Measurements from ENCODE around the gene ZNF232.
A peak's percentile ranks its signal among the peaks of the same experiment; 100 is the strongest.

GRCh38 chr17:5111402-5112204, at the start of gene ZNF232:
- TF ChIP-seq ELK1 (IDR thresholded peaks at IDR 0.05; ENCODE audit: low read depth, low read length), result no peak
- TF ChIP-seq POLR2AphosphoS2 (conservative IDR thresholded peaks at IDR 0.05; ENCODE audit: low read length), result no peak
- TF ChIP-seq CHD2 (IDR thresholded peaks at IDR 0.05; ENCODE audit: low read length, partially characterized antibody), result no peak
- no peak; the same call in 1 of the 2 replicates for TF ChIP-seq HDAC2 (IDR thresholded peaks at IDR 0.05)
- peak; percentile 99 for TF ChIP-seq MAX (IDR thresholded peaks at IDR 0.05)
- TF ChIP-seq CTCF (IDR thresholded peaks at IDR 0.05), result no peak
- no peak for TF ChIP-seq GATA3 (IDR thresholded peaks at IDR 0.05; ENCODE audit: borderline replicate concordance)
- TF ChIP-seq ESRRA (IDR thresholded peaks at IDR 0.05; ENCODE audit: borderline replicate concordance, low read length), result no peak
- no peak for TF ChIP-seq SMC3 (IDR thresholded peaks at IDR 0.05)
- no peak for TF ChIP-seq RCOR1 (IDR thresholded peaks at IDR 0.05; ENCODE audit: low read depth, low read length)
- no peak for TF ChIP-seq ZNF302 (CRISPR knock-in tag; IDR thresholded peaks at IDR 0.05)
- TF ChIP-seq RAD21 (conservative IDR thresholded peaks at IDR 0.05 in 1 of 2, IDR thresholded peaks at IDR 0.05 in 1 of 2), result no peak
- peak in 1 of 2 experiments; percentile 83; a peak in 4 of 5 replicates for TF ChIP-seq JUN (IDR thresholded peaks at IDR 0.05)
- peak; percentile 88 for TF ChIP-seq POLR2A (IDR thresholded peaks at IDR 0.05; ENCODE audit: low read length)

Measured in A549 (cell line).